K562 (cell line): Measurements from ENCODE around the gene TREH. TPM values are rescaled to one million over a fixed set of nuclear protein-coding genes. Genes with fewer than 3 reads are reported as not detected.

Source experiments
- AFF4 ChIP-seq: sonication (generic); formaldehyde crosslinking; IDR thresholded peaks from 2 replicates; pipeline ENCODE4 v1.8.0; 2023; ENCODE audit warnings: mild to moderate bottlenecking, missing genetic modification reagents
- BCOR ChIP-seq: fragments of 450-650 bp; IDR thresholded peaks from 2 replicates; pipeline ENCODE4 v1.6.1; 2016
- CCNT2 ChIP-seq: IDR thresholded peaks from 2 replicates; pipeline ENCODE4 v1.6.1; 2011; ENCODE audit warnings: borderline replicate concordance, low read depth, mild to moderate bottlenecking, moderate library complexity, mixed read lengths, low read length; ENCODE audit not compliant: insufficient read length; ENCODE audit errors: extremely low read depth
- FOXK1 ChIP-seq: sonication (generic); formaldehyde crosslinking; IDR thresholded peaks from 2 replicates; pipeline ENCODE4 v1.8.0; 2022; ENCODE audit warnings: missing genetic modification reagents, mild to moderate bottlenecking, borderline replicate concordance
- FOXP1 ChIP-seq: sonication (generic); formaldehyde crosslinking; IDR thresholded peaks from 2 replicates; pipeline ENCODE4 v1.8.0; 2022; ENCODE audit warnings: mild to moderate bottlenecking, missing genetic modification reagents
- HCFC1 ChIP-seq: IDR thresholded peaks from 2 replicates; pipeline ENCODE4 v1.6.1; 2012; ENCODE audit warnings: low read depth, low read length, improper control_type of control experiment
- IFI16 ChIP-seq: fragments of 250-450 bp; sonication (Bioruptor Pico); IDR thresholded peaks from 2 replicates; pipeline ENCODE4 v2.1.2; 2022; ENCODE audit warnings: mild to moderate bottlenecking, inconsistent platforms
- IRF9 ChIP-seq: fragments of 450-650 bp; IDR thresholded peaks from 2 replicates; pipeline ENCODE4 v1.6.1; 2016; ENCODE audit warnings: missing biosample characterization, missing genetic modification characterization
- KDM1A ChIP-seq, 2 experiments: fragments of 450-650 bp; IDR thresholded peaks; 2 replicates each; pipeline ENCODE4 v1.6.1; 2016; ENCODE audit warnings: mild to moderate bottlenecking in 2 of 2
- NCOA6 ChIP-seq: fragments of 450-650 bp; IDR thresholded peaks from 2 replicates; pipeline ENCODE4 v1.6.1; 2017; ENCODE audit warnings: mild to moderate bottlenecking
- PYGO2 ChIP-seq: fragments of 450-650 bp; IDR thresholded peaks from 2 replicates; pipeline ENCODE4 v1.6.1; 2016; ENCODE audit warnings: mild to moderate bottlenecking, missing genetic modification characterization, moderate library complexity, missing compliant biosample characterization
- RHOXF2B ChIP-seq: fragments of 250-450 bp; sonication (Bioruptor Pico); conservative IDR thresholded peaks from 2 replicates; pipeline ENCODE4 v1.5.1; 2021
- SETDB1 ChIP-seq: IDR thresholded peaks from one replicate; pipeline ENCODE4 v1.6.1; 2012; ENCODE audit warnings: low read length, control low read depth, inconsistent platforms
- SMARCB1 ChIP-seq: IDR thresholded peaks from 2 replicates; pipeline ENCODE4 v1.6.1; 2011; ENCODE audit warnings: improper control_type of control experiment, low read depth; ENCODE audit not compliant: insufficient read length
- SOX6 ChIP-seq: fragments of 450-650 bp; IDR thresholded peaks from 2 replicates; pipeline ENCODE4 v1.6.1; 2014; ENCODE audit warnings: mild to moderate bottlenecking
- SRSF1 ChIP-seq: fragments of 200-400 bp; formaldehyde crosslinking; IDR thresholded peaks from 2 replicates; pipeline ENCODE4 v1.6.1; 2017; ENCODE audit warnings: mild to moderate bottlenecking, low read depth, low read length, moderate library complexity
- SRSF3 ChIP-seq: fragments of 200-400 bp; formaldehyde crosslinking; IDR thresholded peaks from 2 replicates; pipeline ENCODE4 v1.6.1; 2016; ENCODE audit warnings: mild to moderate bottlenecking, low read length, moderate library complexity; ENCODE audit not compliant: insufficient read depth
- SUPT5H ChIP-seq: fragments of 450-650 bp; IDR thresholded peaks from 2 replicates; pipeline ENCODE4 v1.6.1; 2016
- TSC22D4 ChIP-seq: fragments of 450-650 bp; IDR thresholded peaks from 2 replicates; pipeline ENCODE4 v1.6.1; 2016; ENCODE audit warnings: missing genetic modification characterization, missing biosample characterization, control low read depth
- ZFP36 ChIP-seq: fragments of 150-350 bp; IDR thresholded peaks from 2 replicates; pipeline ENCODE4 v1.6.1; 2018; ENCODE audit warnings: low read length, low read depth; ENCODE audit not compliant: partially characterized antibody
- ZNF224 ChIP-seq: sonication (generic); formaldehyde crosslinking; IDR thresholded peaks from 2 replicates; pipeline ENCODE4 v1.8.0; 2022; ENCODE audit warnings: mild to moderate bottlenecking, missing genetic modification reagents
- ZNF24 ChIP-seq: fragments of 450-650 bp; IDR thresholded peaks from 2 replicates; pipeline ENCODE4 v1.6.1; 2016
- ZNF696 ChIP-seq: fragments of 250-450 bp; sonication (Bioruptor Pico); conservative IDR thresholded peaks from 2 replicates; pipeline ENCODE4 v1.4.0; 2020; ENCODE audit warnings: mild to moderate bottlenecking, moderate library complexity
- ZNF780A ChIP-seq: fragments of 250-450 bp; sonication (Bioruptor Pico); IDR thresholded peaks from 2 replicates; pipeline ENCODE4 v1.5.0; 2021; ENCODE audit warnings: mild to moderate bottlenecking
- ZNF79 ChIP-seq: fragments of 250-450 bp; sonication (Bioruptor Pico); IDR thresholded peaks from 2 replicates; pipeline ENCODE4 v1.4.0; 2020; ENCODE audit warnings: low read depth, mild to moderate bottlenecking, moderate library complexity
- polyA plus RNA-seq, 8 experiments: library from polyadenylated mRNA; depleted of rRNA in 4 of 8; stranded (reverse) in 5 of 8; unstranded in 3 of 8; fragments of >200 nt; fragmentation: Nextera tagmentation in 2 of 8; fragmentation: Illumina TruSeq in 1 of 8; extraction: Ambion mirVana in 2 of 8; extraction: Trizol in 1 of 8; gene quantifications; 2 replicates each; pipeline versions ENCODE4 v1.2.1 to v1.2.3, GENCODE V29; 2011 to 2014; ENCODE audit warnings: inconsistent platforms in 1 of 8, missing spikeins in 1 of 8
- total RNA-seq, 7 experiments: library from RNA; depleted of rRNA in 6 of 7; stranded (reverse); fragments of >200 nt in 6 of 7; fragmentation: Illumina TruSeq in 2 of 7; extraction: Trizol in 2 of 7; gene quantifications; 2 replicates each; pipeline versions ENCODE4 v1.2.1 to v1.2.3, GENCODE V29; 2011 to 2021; ENCODE audit warnings: low replicate concordance in 1 of 7
- TF ChIP-seq, protein P1 (sequence below): fragments of 450-650 bp; IDR thresholded peaks from 2 replicates; pipeline ENCODE4 v1.6.1; 2016; ENCODE audit warnings: low read depth, mild to moderate bottlenecking, moderate library complexity

The TREH gene
- total and polyA plus RNA-seq, 9 of the 15 experiments (the other 6 are each of a cell fraction or from before 2014, with no cell fraction given): 0.09 to 0.20 (median 0.11) TPM; not detected in 6

DNA sequence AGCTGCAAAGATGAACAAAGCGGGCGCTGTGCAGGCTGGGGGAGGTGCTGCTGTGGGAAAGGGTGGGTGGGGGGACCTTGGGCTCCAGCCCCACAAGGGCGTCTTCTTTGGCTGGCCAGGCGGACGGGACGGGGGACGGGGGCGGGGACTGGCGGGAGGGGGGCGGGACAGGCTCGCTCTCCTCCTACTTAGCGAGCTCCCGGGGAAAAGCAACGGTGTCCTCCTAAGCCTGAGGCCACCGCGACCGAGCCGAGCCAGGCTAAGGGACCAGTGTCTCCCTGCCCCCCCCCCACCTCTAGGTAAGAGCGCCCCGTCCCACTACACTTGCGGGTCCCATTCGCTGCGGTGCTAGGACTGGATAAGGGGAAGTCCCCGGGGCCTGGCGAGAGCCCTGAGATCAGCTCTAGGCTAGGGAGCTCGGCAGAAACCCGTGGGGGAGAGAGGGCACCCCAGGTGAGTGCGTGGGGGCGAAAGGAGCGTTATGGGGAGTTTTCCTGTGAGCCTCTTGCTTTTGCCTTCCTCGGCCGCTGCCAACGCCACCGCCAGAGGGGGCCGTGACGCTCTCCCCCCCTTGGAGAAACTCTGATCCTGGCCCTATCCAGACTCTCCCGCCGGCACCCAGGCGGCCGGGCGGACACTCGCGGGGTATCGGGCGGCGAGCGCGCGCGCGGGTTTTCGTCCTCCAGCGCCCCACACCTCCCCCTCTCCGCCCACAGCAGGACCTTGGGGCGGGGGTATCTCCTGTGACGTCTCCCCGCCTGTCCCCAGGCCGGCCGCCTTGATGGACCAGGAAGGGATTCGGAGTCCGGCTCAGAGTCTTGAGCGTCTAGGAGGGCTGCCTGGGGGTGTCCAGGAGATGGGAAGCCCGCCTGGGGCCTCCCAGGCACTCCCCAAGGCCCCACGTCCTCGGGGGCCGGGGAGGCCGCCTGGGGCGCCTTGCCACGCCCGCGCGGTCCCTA, 71.8 kb downstream of the TREH start, which contains the start of gene PHLDB1 (continued):
- TF ChIP-seq, protein P1, sequence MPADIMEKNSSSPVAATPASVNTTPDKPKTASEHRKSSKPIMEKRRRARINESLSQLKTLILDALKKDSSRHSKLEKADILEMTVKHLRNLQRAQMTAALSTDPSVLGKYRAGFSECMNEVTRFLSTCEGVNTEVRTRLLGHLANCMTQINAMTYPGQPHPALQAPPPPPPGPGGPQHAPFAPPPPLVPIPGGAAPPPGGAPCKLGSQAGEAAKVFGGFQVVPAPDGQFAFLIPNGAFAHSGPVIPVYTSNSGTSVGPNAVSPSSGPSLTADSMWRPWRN: no peak
- TF ChIP-seq SETDB1 (no peak), RHOXF2B (CRISPR knock-in tag) (no peak), IRF9 (no peak), TSC22D4 (tag) (no peak), AFF4 (no peak), PYGO2 (no peak), BCOR (no peak), ZNF24 (no peak), CCNT2 (peak; percentile 52), KDM1A (IDR thresholded peaks at IDR 0.05) (no peak), SRSF3 (no peak), FOXK1 (CRISPR knock-in tag) (no peak), ZFP36 (no peak), ZNF696 (CRISPR knock-in tag) (no peak), HCFC1 (no peak), NCOA6 (no peak), SRSF1 (no peak), SOX6 (0 out of 2 replicates have a peak, but pooled peaks have one; percentile 20), SUPT5H (peak; percentile 69), IFI16 (CRISPR knock-in tag) (no peak), ZNF780A (CRISPR knock-in tag) (no peak), ZNF224 (CRISPR knock-in tag) (no peak), ZNF79 (CRISPR knock-in tag) (no peak), SMARCB1 (no peak), FOXP1 (no peak)
